Measurements from ENCODE around the gene MAK.
"Not testable (repeated sequence)": the region's sequence is repeated elsewhere in the genome, so short reads cannot be mapped to it uniquely, and the experiment has no call there.

MAK gene

DNA sequence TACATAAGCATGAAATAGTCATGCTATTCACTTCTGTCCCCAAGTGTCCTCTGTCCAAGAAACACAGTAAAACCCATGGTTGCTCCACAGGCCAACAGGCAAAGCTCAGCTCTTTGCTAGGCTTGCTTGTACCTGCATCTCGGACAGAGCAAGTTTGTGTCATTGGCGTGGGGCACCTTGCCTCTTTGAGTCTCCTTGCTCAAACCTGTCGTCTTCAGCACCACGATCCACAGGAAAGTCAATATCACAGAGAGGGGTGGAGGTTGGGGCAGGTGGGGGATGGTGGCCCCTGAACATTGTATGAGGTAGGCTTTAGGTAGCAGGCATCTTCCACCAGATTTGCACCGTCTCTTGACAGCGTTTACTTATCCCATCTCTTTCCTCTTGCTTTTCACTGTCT is 94.8 kb downstream of the MAK start:
- TF ChIP-seq CTCF (IDR thresholded peaks at IDR 0.05; ENCODE audit: insufficient read depth, low read length, missing control alignments), result no peak
- DNase-seq (ENCODE audit: low read depth, low spot score), result no peak
- ChIA-PET POLR2A (no interaction called here), CTCF (interaction anchor here (1.3 kb wide), 1 partner anchor 15 kb away, joined by 3 read pairs; no protein-coding TSS in a partner anchor)
- H3K4me3 ChIP-seq (ENCODE audit: low read depth, low read length), result no peak overlapping the region

- no peak for TF ChIP-seq CTCF (IDR thresholded peaks at IDR 0.05; ENCODE audit: insufficient read depth, low read length, missing control alignments)
- CTCF ChIA-PET, result interaction anchor here (1.1 kb wide), 1 partner anchor 58 kb away, joined by 3 read pairs; no protein-coding TSS in a partner anchor
- H3K4me3 ChIP-seq (ENCODE audit: low read depth, low read length), result no peak overlapping the region
- POLR2A ChIA-PET, result interaction anchor here (1.1 kb wide), 1 partner anchor 20 kb away, joined by 3 read pairs; no protein-coding TSS in a partner anchor
- no peak for DNase-seq (ENCODE audit: low read depth, low spot score)
Observed at GRCh38 chr6:10742251-10742650, 96.1 kb downstream of the MAK start.

GRCh38 chr6:10741643-10742042 is 96.7 kb downstream of the MAK start:
- POLR2A ChIA-PET, result interaction anchor here (0.7 kb wide), 1 partner anchor 19 kb away, joined by 3 read pairs; the partner anchor contains the start of gene TMEM14C
- H3K4me3 ChIP-seq (ENCODE audit: low read depth, low read length); DNase-seq (ENCODE audit: low read depth, low spot score); CTCF ChIA-PET: not testable (repeated sequence)

DNA sequence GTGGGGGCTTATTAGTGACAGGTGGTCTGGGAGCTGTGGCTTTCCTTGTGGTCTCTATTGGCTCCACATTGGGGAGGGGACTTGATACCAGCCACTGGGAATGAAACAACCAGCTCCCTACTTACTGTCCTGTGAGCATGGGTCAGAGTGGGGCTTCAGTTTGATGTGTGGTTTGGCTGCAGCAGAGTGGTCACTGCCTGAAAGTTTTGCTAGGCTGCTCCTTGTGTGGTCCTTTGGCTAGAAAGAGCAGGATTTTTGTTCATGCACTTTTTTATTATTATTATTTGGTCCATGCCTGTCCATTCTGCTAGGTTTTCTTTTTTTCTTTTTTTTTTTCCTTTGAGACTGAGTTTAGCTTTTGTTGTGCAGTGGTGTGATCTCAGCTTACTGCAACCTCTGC is 98.3 kb downstream of the MAK start:
- no peak overlapping the region for H3K4me3 ChIP-seq (ENCODE audit: low read depth, low read length)
- POLR2A ChIA-PET, result no interaction called here
- no peak for DNase-seq (ENCODE audit: low read depth, low spot score)
- TF ChIP-seq CTCF (IDR thresholded peaks at IDR 0.05; ENCODE audit: insufficient read depth, low read length, missing control alignments), result no peak
- CTCF ChIA-PET, result no interaction called here

GRCh38 chr6:10736731-10737130 is 101.6 kb downstream of the MAK start:
- H3K4me3 ChIP-seq (ENCODE audit: low read depth, low read length), result no peak overlapping the region
- TF ChIP-seq CTCF (IDR thresholded peaks at IDR 0.05; ENCODE audit: insufficient read depth, low read length, missing control alignments), result no peak
- CTCF ChIA-PET, result interaction anchor here (2.4 kb wide), 1 partner anchor 10 kb away, joined by 8 read pairs; no protein-coding TSS in a partner anchor
- DNase-seq (ENCODE audit: low read depth, low spot score), result no peak
- POLR2A ChIA-PET, result no interaction called here

DNA sequence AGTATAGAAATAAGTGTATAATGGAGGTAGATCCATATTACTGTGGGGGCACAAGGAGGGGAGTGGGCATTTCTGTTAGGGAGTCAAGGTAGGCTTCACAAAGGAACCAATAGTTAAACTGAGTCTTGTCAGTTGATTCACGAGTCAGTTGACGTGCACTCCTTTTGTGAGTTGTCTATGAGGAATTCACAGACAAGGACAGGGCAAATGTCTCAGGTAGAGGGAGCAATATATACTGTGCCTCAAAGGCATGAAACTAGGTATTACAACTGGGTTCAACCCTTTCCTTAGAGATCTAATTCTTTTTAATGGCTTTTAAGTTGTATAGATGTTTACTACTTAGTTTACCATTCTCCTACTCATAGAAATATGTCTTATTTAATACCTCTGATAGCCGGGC is 104.5 kb downstream of the MAK start:
- no peak for TF ChIP-seq CTCF (IDR thresholded peaks at IDR 0.05; ENCODE audit: insufficient read depth, low read length, missing control alignments)
- CTCF ChIA-PET, result no interaction called here
- POLR2A ChIA-PET, result interaction anchor here (1.5 to 1.8 kb wide), 2 partner anchors 11 to 39 kb away, joined by 5 to 7 read pairs; partner anchors contain the start of genes C6orf52, PAK1IP1 and TMEM14C
- no peak overlapping the region for H3K4me3 ChIP-seq (ENCODE audit: low read depth, low read length)
- DNase-seq (ENCODE audit: low read depth, low spot score), result no peak

GRCh38 chr6:10733151-10733715 is 105.1 kb downstream of the MAK start:
- POLR2A ChIA-PET, result interaction anchor here (1.8 kb wide), 1 partner anchor 10 kb away, joined by 7 read pairs; the partner anchor contains the start of gene TMEM14C
- DNase-seq (ENCODE audit: low read depth, low spot score), result no peak
- TF ChIP-seq CTCF (IDR thresholded peaks at IDR 0.05; ENCODE audit: insufficient read depth, low read length, missing control alignments), result no peak
- no peak overlapping the region for H3K4me3 ChIP-seq (ENCODE audit: low read depth, low read length)
- CTCF ChIA-PET, result interaction anchor here (0.8 to 1.3 kb wide), 3 partner anchors 9 to 15 kb away, joined by 3 to 4 read pairs (median 3); no protein-coding TSS in a partner anchor
